ENCODE measurements around the gene APOM. TPM values are rescaled to one million over a fixed set of nuclear protein-coding genes. Genes with fewer than 3 reads are reported as not detected.

Gene APOM
- polyA plus RNA-seq, 3 donors = 109 to 116 (median 110) TPM

DNA sequence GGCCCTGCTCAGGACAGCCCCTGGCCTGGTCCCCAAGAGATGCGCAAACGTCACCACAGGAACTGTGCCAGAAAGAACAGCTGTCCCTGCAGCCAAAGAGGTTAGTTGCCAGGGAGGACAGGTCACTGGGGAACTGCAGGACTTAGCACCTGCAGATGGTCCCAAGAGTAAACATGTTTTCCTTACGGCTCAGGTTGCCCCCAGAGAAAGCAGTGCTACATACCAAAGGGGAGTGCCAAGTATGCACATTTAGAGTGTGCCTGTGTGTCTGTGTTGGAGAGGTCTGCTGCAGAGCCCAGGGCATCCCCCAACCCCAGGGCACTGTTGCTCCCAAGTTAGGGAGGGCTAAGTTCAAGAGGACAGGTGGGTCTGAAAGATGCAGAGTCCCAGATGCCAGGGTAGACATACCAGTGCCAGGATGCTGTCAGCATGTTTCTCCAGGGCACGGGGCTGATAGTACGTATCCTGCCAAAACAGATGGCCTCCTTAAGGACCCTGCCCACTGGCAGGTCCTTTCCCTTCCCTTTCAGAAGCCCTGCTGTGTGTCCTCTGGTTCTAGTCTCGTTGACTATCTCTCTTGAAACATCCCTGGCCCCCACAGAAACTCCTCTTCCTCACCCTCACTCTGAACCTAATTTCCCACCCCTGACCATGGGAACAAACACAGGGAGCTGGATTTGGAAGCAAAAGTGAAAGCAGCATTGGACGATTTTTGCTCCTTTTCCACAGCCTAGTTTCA, 46.1 kb downstream of the APOM start:
- DNase-seq = no peak

- no peak for DNase-seq
Observed at GRCh38 chr6:31702405-31702818, 46.7 kb downstream of the APOM start.

GRCh38 chr6:31702819-31703716, 47.4 kb downstream of the APOM start, which contains the start of gene ABHD16A:
ABHD16A (minus strand) TSS chr6:31703324; CDS start chr6:31703281, 43 bp downstream.
- DNase-seq = peak; percentile 99

- no peak for DNase-seq
Observed at GRCh38 chr6:31705931-31706330, 50.2 kb downstream of the APOM start.

DNA sequence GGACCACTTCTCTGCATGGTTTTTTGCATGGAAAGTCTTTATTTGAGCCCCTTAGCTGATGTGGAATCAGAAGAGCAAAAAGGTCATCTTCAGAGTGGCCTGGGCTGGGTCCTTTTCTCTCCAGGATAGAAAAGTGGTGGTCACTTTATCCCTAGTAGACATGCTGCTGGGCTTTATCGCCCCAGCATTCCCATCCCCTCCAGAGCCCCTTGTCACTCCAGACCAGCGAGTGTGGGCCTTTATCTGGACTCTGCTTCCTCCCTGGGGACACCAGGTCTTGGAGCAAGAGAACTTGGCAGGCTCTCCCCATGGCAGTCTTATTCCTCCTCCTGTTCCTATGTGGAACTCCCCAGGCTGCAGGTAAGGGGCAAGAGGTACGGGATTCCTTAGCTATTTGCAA, 50.9 kb downstream of the APOM start, which contains the start of gene LY6G6F:
LY6G6F (plus strand) TSS at position 268 of the 400 bp plus-strand sequence; CDS start at position 309, 41 bp downstream.
- no peak for DNase-seq

- DNase-seq = no peak
Observed at GRCh38 chr6:31707701-31708100, 52.0 kb downstream of the APOM start.

Other genes with a start within 250 kb of the APOM start
- gene MICB, start 157.7 kb upstream of the APOM start, polyA plus RNA-seq (ENCODE audit: insufficient read length in 3 of 3) = 1 to 10 TPM; 1.4 to 1.9 (median 1.4) TPM
- 10 to 100 TPM; 19.5 to 24.1 (median 21.9) TPM for gene MCCD1, start 126.9 kb upstream of the APOM start, polyA plus RNA-seq (ENCODE audit: insufficient read length in 3 of 3)
- 100 to 1,000 TPM; 563 to 680 (median 632) TPM for gene DDX39B, start 113.9 kb upstream of the APOM start, polyA plus RNA-seq (ENCODE audit: insufficient read length in 3 of 3)
- gene ATP6V1G2, start 109.3 kb upstream of the APOM start, polyA plus RNA-seq (ENCODE audit: insufficient read length in 3 of 3) = 10 to 100 TPM in 1 of 3 donors, 1 to 10 TPM in 2; 6.5 to 11.3 (median 7.5) TPM
- 10 to 100 TPM; 22.1 to 30.3 (median 26.5) TPM for gene NFKBIL1, start 108.3 kb upstream of the APOM start, polyA plus RNA-seq (ENCODE audit: insufficient read length in 3 of 3)
- gene LTA, start 83.6 kb upstream of the APOM start, polyA plus RNA-seq (ENCODE audit: insufficient read length in 3 of 3) = under 1 TPM; 0.27 to 0.42 (median 0.30) TPM
- under 1 TPM in 1 of 3 donors, not detected in 2; 0.19 TPM for gene TNF, start 80.3 kb upstream of the APOM start, polyA plus RNA-seq (ENCODE audit: insufficient read length in 3 of 3)
- 1 to 10 TPM; 1.8 to 2.7 (median 2.0) TPM for gene LTB, start 73.5 kb upstream of the APOM start, polyA plus RNA-seq (ENCODE audit: insufficient read length in 3 of 3)
- 1 to 10 TPM; 5.0 to 6.7 (median 5.1) TPM for gene LST1, start 69.6 kb upstream of the APOM start, polyA plus RNA-seq (ENCODE audit: insufficient read length in 3 of 3)
- under 1 TPM in 1 of 3 donors, not detected in 2; 0.43 TPM for gene NCR3, start 62.9 kb upstream of the APOM start, polyA plus RNA-seq (ENCODE audit: insufficient read length in 3 of 3)
- gene AIF1, start 40.7 kb upstream of the APOM start, polyA plus RNA-seq (ENCODE audit: insufficient read length in 3 of 3) = 10 to 100 TPM; 66.1 to 77.7 (median 74.7) TPM
- 100 to 1,000 TPM; 209 to 221 (median 210) TPM for gene PRRC2A, start 35.2 kb upstream of the APOM start, polyA plus RNA-seq (ENCODE audit: insufficient read length in 3 of 3)
- 100 to 1,000 TPM; 245 to 281 (median 259) TPM for gene BAG6, start 3.2 kb upstream of the APOM start, polyA plus RNA-seq (ENCODE audit: insufficient read length in 3 of 3)
- gene C6orf47, start 4.9 kb downstream of the APOM start, polyA plus RNA-seq (ENCODE audit: insufficient read length in 3 of 3) = 10 to 100 TPM; 19.6 to 24.4 (median 20.5) TPM
- gene GPANK1, start 9.1 kb downstream of the APOM start, polyA plus RNA-seq (ENCODE audit: insufficient read length in 3 of 3) = 10 to 100 TPM; 26.2 to 33.9 (median 33.8) TPM
- 100 to 1,000 TPM; 227 to 252 (median 236) TPM for gene CSNK2B, start 10.2 kb downstream of the APOM start, polyA plus RNA-seq (ENCODE audit: insufficient read length in 3 of 3)
- 10 to 100 TPM; 19.0 to 38.1 (median 35.1) TPM for gene LY6G5B, start 14.1 kb downstream of the APOM start, polyA plus RNA-seq (ENCODE audit: insufficient read length in 3 of 3)
- 1 to 10 TPM; 2.6 to 4.3 (median 3.6) TPM for gene LY6G5C, start 25.2 kb downstream of the APOM start, polyA plus RNA-seq (ENCODE audit: insufficient read length in 3 of 3)
- 10 to 100 TPM; 63.2 to 68.7 (median 63.5) TPM for gene ABHD16A, start 47.4 kb downstream of the APOM start, polyA plus RNA-seq (ENCODE audit: insufficient read length in 3 of 3)
- 1 to 10 TPM in 2 of 3 donors, under 1 TPM in 1; 0.43 to 1.0 (median 1.0) TPM for gene LY6G6F, start 51.0 kb downstream of the APOM start, polyA plus RNA-seq (ENCODE audit: insufficient read length in 3 of 3)
- not detected for gene LY6G6D, start 59.5 kb downstream of the APOM start, polyA plus RNA-seq (ENCODE audit: insufficient read length in 3 of 3)
- gene LY6G6C, start 65.9 kb downstream of the APOM start, polyA plus RNA-seq (ENCODE audit: insufficient read length in 3 of 3) = under 1 TPM; 0.28 to 0.89 (median 0.69) TPM
- 1 to 10 TPM; 1.5 to 1.9 (median 1.7) TPM for gene MPIG6B, start 67.5 kb downstream of the APOM start, polyA plus RNA-seq (ENCODE audit: insufficient read length in 3 of 3)
- 100 to 1,000 TPM; 189 to 234 (median 211) TPM for gene DDAH2, start 73.4 kb downstream of the APOM start, polyA plus RNA-seq (ENCODE audit: insufficient read length in 3 of 3)
- 100 to 1,000 TPM; 280 to 320 (median 296) TPM for gene CLIC1, start 80.6 kb downstream of the APOM start, polyA plus RNA-seq (ENCODE audit: insufficient read length in 3 of 3)
- 10 to 100 TPM; 18.1 to 54.6 (median 52.1) TPM for gene MSH5, start 84.1 kb downstream of the APOM start, polyA plus RNA-seq (ENCODE audit: insufficient read length in 3 of 3)
- gene SAPCD1, start 106.8 kb downstream of the APOM start, polyA plus RNA-seq (ENCODE audit: insufficient read length in 3 of 3) = 10 to 100 TPM in 2 of 3 donors, 1 to 10 TPM in 1; 5.6 to 13.8 (median 10.7) TPM
- gene VWA7, start 121.4 kb downstream of the APOM start, polyA plus RNA-seq (ENCODE audit: insufficient read length in 3 of 3) = 10 to 100 TPM in 2 of 3 donors, 1 to 10 TPM in 1; 8.8 to 14.0 (median 13.1) TPM
- 10 to 100 TPM; 60.0 to 71.2 (median 65.2) TPM for gene VARS1, start 139.9 kb downstream of the APOM start, polyA plus RNA-seq (ENCODE audit: insufficient read length in 3 of 3)
- 10 to 100 TPM; 79.4 to 84.0 (median 81.1) TPM for gene LSM2, start 151.1 kb downstream of the APOM start, polyA plus RNA-seq (ENCODE audit: insufficient read length in 3 of 3)
- gene HSPA1L, start 159.4 kb downstream of the APOM start, polyA plus RNA-seq (ENCODE audit: insufficient read length in 3 of 3) = 1 to 10 TPM; 3.7 to 4.6 (median 3.8) TPM
- gene HSPA1A, start 159.6 kb downstream of the APOM start, polyA plus RNA-seq (ENCODE audit: insufficient read length in 3 of 3) = 100 to 1,000 TPM; 104 to 122 (median 112) TPM
- 100 to 1,000 TPM; 125 to 178 (median 158) TPM for gene HSPA1B, start 171.8 kb downstream of the APOM start, polyA plus RNA-seq (ENCODE audit: insufficient read length in 3 of 3)
- 10 to 100 TPM; 78.1 to 85.5 (median 82.5) TPM for gene NEU1, start 206.9 kb downstream of the APOM start, polyA plus RNA-seq (ENCODE audit: insufficient read length in 3 of 3)
- gene SLC44A4, start 223.1 kb downstream of the APOM start, polyA plus RNA-seq (ENCODE audit: insufficient read length in 3 of 3) = 10 to 100 TPM; 35.1 to 68.8 (median 66.9) TPM
- gene EHMT2, start 241.8 kb downstream of the APOM start, polyA plus RNA-seq (ENCODE audit: insufficient read length in 3 of 3) = 100 to 1,000 TPM in 1 of 3 donors, 10 to 100 TPM in 2; 92.0 to 100 (median 98.1) TPM
- gene ZBTB12, start 246.2 kb downstream of the APOM start, polyA plus RNA-seq (ENCODE audit: insufficient read length in 3 of 3) = 10 to 100 TPM; 27.7 to 35.2 (median 29.6) TPM

Measured in renal pelvis (tissue), 4 donors.